Measurements from ENCODE around the gene CRELD2. TPM values are rescaled to one million over a fixed set of nuclear protein-coding genes. Genes with fewer than 3 reads are reported as not detected.
A peak's percentile ranks its signal among the peaks of the same experiment; 100 is the strongest.

The CRELD2 gene
- polyA plus RNA-seq, 1 donor (not counting 4 experiments of a cell fraction or from before 2014, with no cell fraction given), result 33.5 TPM

DNA sequence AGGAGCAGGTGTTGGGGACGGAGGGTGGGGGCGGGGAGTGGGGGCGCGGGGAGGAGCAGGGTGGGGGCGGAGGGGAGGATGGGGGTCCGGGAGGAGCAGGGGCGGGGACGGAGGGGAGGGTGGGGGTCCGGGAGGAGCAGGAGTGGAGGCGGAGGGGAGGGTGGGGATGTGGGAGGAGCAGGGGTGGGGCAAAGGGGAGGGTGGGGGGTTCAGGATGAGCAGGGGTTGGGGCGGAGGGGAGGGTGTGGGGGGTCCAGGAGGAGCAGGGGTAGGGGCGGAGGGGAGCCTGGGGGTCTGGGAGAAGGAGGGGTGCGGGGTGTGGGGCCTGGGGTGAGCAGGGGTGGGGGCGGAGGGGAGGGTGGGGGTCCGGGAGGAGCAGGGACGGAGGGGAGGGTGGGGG is 17.1 kb downstream of the CRELD2 start:
- no peak overlapping the region for H3K27ac ChIP-seq (ENCODE audit: control insufficient read depth, insufficient read depth, low read length)
- H3K27me3 ChIP-seq (ENCODE audit: control insufficient read depth, extremely low read depth, insufficient read depth, low read length), result peaks cover 6% of the 10 kb centered on the region
- H3K36me3 ChIP-seq (ENCODE audit: control insufficient read depth in 2 of 2, extremely low read depth in 1 of 2, insufficient read depth in 2 of 2, low read length in 2 of 2), result no peaks in the 10 kb centered on the region
- H2AFZ ChIP-seq (ENCODE audit: control insufficient read depth, low read length), result no peak overlapping the region
- TF ChIP-seq, protein P1, sequence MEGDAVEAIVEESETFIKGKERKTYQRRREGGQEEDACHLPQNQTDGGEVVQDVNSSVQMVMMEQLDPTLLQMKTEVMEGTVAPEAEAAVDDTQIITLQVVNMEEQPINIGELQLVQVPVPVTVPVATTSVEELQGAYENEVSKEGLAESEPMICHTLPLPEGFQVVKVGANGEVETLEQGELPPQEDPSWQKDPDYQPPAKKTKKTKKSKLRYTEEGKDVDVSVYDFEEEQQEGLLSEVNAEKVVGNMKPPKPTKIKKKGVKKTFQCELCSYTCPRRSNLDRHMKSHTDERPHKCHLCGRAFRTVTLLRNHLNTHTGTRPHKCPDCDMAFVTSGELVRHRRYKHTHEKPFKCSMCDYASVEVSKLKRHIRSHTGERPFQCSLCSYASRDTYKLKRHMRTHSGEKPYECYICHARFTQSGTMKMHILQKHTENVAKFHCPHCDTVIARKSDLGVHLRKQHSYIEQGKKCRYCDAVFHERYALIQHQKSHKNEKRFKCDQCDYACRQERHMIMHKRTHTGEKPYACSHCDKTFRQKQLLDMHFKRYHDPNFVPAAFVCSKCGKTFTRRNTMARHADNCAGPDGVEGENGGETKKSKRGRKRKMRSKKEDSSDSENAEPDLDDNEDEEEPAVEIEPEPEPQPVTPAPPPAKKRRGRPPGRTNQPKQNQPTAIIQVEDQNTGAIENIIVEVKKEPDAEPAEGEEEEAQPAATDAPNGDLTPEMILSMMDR (optimal IDR thresholded peaks at IDR 0.05 in 1 of 3, IDR thresholded peaks at IDR 0.05 in 1 of 3, conservative IDR thresholded peaks at IDR 0.05 in 1 of 3; ENCODE audit: extremely low read depth in 1 of 3, insufficient read depth in 2 of 3, low read length in 3 of 3), result no peak
- no peak for TF ChIP-seq EZH2 (IDR thresholded peaks at IDR 0.05; ENCODE audit: low read length)
- no peak for FAIRE-seq
- no peaks in the 10 kb centered on the region for H3K9me3 ChIP-seq (ENCODE audit: control insufficient read depth, low read depth, low read length)
- H3K79me2 ChIP-seq (ENCODE audit: control insufficient read depth, insufficient read depth, low read length), result no peaks in the 10 kb centered on the region
- H3K4me1 ChIP-seq (ENCODE audit: control insufficient read depth, extremely low read depth, insufficient read depth, low read length), result peaks cover 20% of the 10 kb centered on the region
- H3K9me1 ChIP-seq (ENCODE audit: control insufficient read depth, extremely low read depth, insufficient read depth, low read length), result no peaks in the 10 kb centered on the region
- H3K4me3 ChIP-seq (ENCODE audit: control insufficient read depth in 2 of 3, extremely low read depth in 1 of 3, insufficient read depth in 2 of 3, low read depth in 1 of 3, low read length in 3 of 3), result no peak overlapping the region
- no peak overlapping the region for H3K9ac ChIP-seq (ENCODE audit: control insufficient read depth, extremely low read depth, insufficient read depth, low read length)
- no peak overlapping the region for H3K4me2 ChIP-seq (ENCODE audit: control insufficient read depth, extremely low read depth, insufficient read depth, low read depth, low read length)
- DNase-seq (ENCODE audit: low read depth, low spot score), result no peak
- dilution Hi-C loops (cut with MboI; ENCODE audit: extremely low pct_ligation_motif_present, low sequenced_read_pairs), result no loop called here
- H4K20me1 ChIP-seq (ENCODE audit: control insufficient read depth, extremely low read depth, insufficient read depth, low read length), result no peaks in the 10 kb centered on the region

DNA sequence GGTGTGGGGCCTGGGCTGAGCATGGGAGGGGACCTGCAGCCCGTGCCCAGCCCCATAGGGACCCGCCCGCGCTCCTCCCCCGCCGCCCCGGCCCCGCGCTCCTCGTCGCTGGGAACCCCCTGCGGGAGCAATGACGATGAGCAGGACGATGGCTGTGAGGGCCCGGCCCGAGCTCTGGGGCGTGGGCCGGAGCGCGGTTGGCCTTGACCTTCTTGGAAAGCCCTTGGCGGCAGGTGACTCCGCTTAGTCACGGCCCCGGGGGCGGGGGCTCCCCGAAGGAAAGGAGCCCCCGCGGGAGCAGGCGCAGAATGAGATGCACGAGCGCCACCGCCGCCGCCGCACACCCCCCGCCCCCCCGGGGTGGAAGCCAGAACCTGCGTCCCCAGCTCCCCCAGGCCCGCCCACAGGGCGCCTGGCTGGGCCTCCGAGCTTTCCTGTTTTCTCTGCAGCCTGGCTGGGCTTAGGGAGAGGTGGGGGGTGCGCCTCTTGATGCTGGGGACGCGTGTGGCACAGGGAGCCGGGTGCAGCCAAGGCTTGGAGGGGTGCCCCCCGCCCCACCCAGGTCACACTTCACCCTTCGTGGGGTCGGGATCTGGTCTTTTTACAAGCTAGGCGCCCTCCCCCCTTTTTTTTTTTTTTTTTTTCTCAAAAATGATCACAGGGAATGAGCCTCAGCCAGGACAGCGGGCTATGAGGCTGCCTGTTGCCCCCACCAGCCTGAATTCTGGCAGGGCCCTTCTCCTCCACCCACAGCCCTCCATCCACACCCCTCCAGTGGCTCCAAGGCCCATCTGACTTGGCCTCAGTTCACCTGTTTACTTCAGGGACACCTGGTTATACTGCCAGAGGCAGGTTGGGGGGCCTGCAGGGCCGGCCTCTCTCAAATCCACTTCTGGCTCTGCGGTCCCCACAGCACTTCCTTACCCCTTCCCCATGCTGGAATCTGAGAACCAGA is 17.9 kb downstream of the CRELD2 start:
- no peak for FAIRE-seq

More for the DNA sequence above, 17.9 kb downstream of the CRELD2 start:
- Histone ChIP-seq H4K20me1 (ENCODE audit: control insufficient read depth, extremely low read depth, insufficient read depth, low read length) (no peaks in the 10 kb centered on the region), H3K79me2 (ENCODE audit: control insufficient read depth, insufficient read depth, low read length) (no peaks in the 10 kb centered on the region), H3K27me3 (ENCODE audit: control insufficient read depth, extremely low read depth, insufficient read depth, low read length) (peaks cover 6% of the 10 kb centered on the region), H3K4me1 (ENCODE audit: control insufficient read depth, extremely low read depth, insufficient read depth, low read length) (peaks cover 14% of the 10 kb centered on the region), H3K36me3 (ENCODE audit: control insufficient read depth in 2 of 2, extremely low read depth in 1 of 2, insufficient read depth in 2 of 2, low read length in 2 of 2) (no peaks in the 10 kb centered on the region), H3K4me2 (ENCODE audit: control insufficient read depth, extremely low read depth, insufficient read depth, low read depth, low read length) (peak overlapping the region; percentile 10), H2AFZ (ENCODE audit: control insufficient read depth, low read length) (no peak overlapping the region), H3K9me1 (ENCODE audit: control insufficient read depth, extremely low read depth, insufficient read depth, low read length) (no peaks in the 10 kb centered on the region), H3K4me3 (ENCODE audit: control insufficient read depth in 2 of 3, extremely low read depth in 1 of 3, insufficient read depth in 2 of 3, low read depth in 1 of 3, low read length in 3 of 3) (peak overlapping the region in 1 of 3 experiments; percentile 5), H3K9me3 (ENCODE audit: control insufficient read depth, low read depth, low read length) (no peaks in the 10 kb centered on the region), H3K9ac (ENCODE audit: control insufficient read depth, extremely low read depth, insufficient read depth, low read length) (peak overlapping the region; percentile 28), H3K27ac (ENCODE audit: control insufficient read depth, insufficient read depth, low read length) (no peak overlapping the region)
- TF ChIP-seq, protein P1 (optimal IDR thresholded peaks at IDR 0.05 in 1 of 3, IDR thresholded peaks at IDR 0.05 in 1 of 3, conservative IDR thresholded peaks at IDR 0.05 in 1 of 3; ENCODE audit: extremely low read depth in 1 of 3, insufficient read depth in 2 of 3, low read length in 3 of 3), result no peak
- TF ChIP-seq EZH2 (IDR thresholded peaks at IDR 0.05; ENCODE audit: low read length), result no peak
- DNase-seq (ENCODE audit: low read depth, low spot score), result no peak
- dilution Hi-C loops (cut with MboI; ENCODE audit: extremely low pct_ligation_motif_present, low sequenced_read_pairs), result no loop called here
